HuH-7.5 (cell line): Measurements from ENCODE around the gene TUBB3.

Experiments used
- DNase-seq: peaks from one replicate; pipeline ENCODE4 v3.0.0; 2011; ENCODE audit warnings: low spot score

TUBB3 gene

DNA sequence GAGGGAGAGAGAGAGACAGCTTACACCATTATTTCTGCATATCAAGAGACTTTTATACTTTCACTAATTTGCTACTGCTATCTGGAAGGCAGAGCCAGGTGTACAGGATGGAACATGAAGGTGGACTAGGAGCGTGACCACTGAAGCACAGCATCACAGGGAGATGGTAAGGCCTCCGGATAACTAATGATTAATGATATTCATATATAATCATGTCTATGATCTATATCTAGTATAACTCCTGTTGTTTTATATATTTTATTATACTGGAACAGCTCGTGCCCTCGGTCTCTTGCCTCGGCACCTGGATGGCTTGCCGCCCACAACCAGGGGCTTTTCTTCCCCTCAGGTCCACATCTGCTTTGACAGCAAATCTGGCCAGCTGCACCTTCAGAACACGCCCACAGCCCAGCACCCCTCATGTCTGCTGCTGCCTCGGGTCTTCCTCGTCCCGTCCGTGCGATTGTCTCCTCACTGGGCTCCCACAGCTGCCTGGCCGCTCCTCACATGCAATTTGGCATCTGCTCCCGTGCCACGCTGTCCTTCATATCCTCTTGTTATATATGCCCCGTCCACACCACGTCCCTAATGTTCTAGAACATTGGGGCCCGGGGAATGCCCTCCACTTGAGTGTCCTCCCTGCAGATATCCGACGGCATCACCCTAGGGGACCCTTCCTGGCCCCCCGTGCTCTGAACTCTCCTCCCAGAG, 15.2 kb downstream of the TUBB3 start:
- DNase-seq = no peak

GRCh38 chr16:89944773-89945172, 21.6 kb downstream of the TUBB3 start:
- no peak for DNase-seq

GRCh38 chr16:89945654-89946053, 22.5 kb downstream of the TUBB3 start:
- no peak for DNase-seq

GRCh38 chr16:89946515-89946914, 23.4 kb downstream of the TUBB3 start:
- DNase-seq = no peak

GRCh38 chr16:89949121-89949742, 26.1 kb downstream of the TUBB3 start:
- no peak for DNase-seq

DNA sequence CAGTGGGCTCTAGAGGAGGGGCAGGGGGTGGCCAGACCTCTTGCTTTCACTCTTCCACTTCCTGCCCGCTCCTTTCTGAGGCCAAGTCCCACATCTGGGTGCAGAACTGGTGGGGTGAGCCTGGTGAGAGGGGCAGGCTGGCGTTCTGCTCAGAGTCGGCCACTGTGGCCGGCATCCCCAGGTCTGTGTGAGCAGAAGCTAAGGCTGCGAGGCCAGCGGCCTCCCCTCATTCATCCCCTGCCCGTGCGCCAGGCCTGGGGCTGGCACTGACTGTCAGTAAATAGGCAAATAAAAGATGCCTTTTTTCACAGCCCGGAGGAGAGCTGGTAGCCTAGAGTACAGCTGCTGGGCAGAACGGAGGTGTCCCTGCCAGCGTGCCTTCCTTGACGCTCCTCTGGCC, 26.6 kb downstream of the TUBB3 start:
- no peak for DNase-seq

DNA sequence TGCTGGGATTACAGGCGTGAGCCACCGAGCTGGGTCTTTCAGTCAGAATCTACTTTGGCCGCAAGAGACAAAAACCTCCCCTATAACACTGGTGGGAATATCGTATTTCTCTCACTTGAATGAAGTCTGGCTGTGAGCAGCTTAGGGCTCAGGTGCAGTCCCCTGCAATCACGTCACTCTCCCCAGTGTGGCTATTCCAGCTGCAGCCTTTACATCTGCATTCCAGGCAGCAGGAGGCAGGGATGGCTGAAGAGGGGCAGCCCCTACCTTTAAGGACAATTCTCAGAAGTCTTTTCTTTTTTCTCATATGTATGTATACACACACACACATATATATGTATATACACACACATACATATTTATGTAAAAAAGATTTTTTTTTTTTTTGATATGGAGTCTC, 28.4 kb downstream of the TUBB3 start:
- DNase-seq = no peak

GRCh38 chr16:89952049-89952448, 28.9 kb downstream of the TUBB3 start:
- DNase-seq = no peak

DNA sequence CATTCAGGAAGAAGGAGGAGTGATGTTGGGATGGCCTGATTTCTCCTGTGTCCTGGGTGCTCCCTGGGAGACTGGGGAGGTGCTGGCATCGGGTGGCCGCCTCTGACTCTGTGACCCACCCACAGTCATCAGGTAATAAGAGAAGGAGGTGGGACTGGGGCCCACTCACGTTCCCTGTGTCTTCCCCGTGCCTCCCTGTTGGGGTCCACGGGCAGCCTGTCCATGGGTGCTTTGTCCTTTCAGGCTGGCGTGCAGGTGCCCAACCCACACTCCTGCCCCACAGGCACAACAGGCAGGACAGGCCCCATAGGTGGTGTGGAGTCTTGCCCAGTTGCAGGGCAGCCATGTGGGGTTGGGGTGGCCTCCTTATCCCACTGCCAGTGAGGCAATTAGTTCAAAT, 29.4 kb downstream of the TUBB3 start:
- no peak for DNase-seq

- DNase-seq = no peak
These were observed 30.7 kb downstream of the TUBB3 start for GRCh38 chr16:89953671-89954406.

DNA sequence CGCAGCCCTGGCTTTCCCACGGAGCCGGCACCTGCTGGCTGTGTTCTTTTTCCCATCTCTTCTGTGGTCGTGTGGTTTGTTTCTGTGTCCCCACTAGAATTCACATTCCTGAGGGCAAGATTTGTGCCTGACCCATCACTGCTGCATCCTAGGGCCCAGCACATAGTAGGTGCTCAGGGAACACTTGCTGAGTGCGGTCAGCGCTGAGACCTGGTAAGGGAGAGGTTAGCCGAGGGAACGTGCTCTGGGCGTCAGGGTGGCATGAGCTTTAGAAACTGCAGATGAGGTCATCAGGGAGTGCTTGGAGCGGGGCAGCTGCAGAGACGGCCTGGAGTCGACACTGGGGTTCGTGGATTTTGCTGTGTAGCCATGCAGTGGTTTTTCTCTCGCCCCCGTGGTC, 31.3 kb downstream of the TUBB3 start:
- no peak for DNase-seq

DNA sequence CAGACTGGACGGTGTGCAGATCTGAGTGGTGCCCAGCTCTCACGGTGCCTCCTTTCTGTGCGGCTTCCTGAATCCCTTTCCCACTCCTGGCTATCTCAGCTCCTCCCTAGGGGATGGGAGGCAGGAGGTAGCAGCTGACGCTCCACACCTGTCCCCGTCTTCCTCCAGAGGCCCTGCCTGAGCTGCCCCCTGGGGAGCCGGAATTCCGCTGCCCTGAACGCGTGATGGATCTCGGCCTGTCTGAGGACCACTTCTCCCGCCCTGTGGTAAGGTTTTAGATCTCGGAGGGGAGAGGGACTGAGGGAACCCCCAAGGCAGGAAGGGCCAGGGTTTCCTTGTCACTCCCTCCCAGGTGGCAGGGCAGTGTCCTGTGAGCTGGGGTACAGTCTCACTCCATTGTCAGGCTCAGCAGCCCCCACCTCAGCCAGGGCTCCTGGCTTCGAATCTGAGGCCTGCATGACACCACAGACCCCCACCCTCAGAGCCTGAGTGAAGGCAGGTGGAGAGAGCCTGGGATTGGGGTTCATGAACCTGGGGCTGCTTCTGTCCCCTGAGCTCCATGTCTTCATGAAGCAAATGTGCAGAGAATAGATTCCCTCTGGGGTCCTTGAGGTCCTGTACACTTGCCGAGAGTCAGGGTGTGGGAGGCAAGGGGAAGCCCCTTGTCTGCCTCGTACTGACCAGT, 32.0 kb downstream of the TUBB3 start:
- no peak for DNase-seq

GRCh38 chr16:89956505-89957215, 33.5 kb downstream of the TUBB3 start:
- DNase-seq = no peak

DNA sequence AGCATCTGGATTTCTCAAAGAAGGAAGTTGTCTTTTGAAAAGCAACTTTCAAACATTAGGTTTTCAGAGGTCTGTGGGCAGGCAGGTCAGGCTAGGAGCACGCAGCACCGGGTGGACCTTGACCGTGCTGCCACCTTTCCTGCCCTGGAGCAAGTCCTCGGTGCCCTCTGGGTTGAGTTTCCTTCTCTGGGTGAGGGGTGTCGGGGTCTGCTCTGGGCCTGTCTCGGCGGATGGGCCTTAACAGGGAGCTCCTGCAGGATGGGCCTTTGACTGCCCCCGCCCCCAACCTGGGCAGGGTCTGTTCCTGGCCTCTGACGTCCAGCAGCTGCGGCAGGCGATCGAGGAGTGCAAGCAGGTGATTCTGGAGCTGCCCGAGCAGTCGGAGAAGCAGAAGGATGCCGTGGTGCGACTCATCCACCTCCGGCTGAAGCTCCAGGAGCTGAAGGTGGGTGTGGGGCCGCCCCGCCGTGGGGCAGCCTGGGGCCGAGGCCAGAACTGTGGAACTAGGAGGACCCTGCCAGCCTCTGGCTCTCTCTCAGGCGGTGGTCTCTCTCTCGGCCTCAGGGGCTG, 34.2 kb downstream of the TUBB3 start:
- DNase-seq = no peak

GRCh38 chr16:89958068-89958467, 34.9 kb downstream of the TUBB3 start:
- peak; percentile 64 for DNase-seq

GRCh38 chr16:89958596-89958995, 35.5 kb downstream of the TUBB3 start:
- DNase-seq = no peak

- no peak for DNase-seq
These were observed 37.8 kb downstream of the TUBB3 start for GRCh38 chr16:89960966-89961365.

GRCh38 chr16:89961920-89962319, 38.8 kb downstream of the TUBB3 start:
- no peak for DNase-seq

DNA sequence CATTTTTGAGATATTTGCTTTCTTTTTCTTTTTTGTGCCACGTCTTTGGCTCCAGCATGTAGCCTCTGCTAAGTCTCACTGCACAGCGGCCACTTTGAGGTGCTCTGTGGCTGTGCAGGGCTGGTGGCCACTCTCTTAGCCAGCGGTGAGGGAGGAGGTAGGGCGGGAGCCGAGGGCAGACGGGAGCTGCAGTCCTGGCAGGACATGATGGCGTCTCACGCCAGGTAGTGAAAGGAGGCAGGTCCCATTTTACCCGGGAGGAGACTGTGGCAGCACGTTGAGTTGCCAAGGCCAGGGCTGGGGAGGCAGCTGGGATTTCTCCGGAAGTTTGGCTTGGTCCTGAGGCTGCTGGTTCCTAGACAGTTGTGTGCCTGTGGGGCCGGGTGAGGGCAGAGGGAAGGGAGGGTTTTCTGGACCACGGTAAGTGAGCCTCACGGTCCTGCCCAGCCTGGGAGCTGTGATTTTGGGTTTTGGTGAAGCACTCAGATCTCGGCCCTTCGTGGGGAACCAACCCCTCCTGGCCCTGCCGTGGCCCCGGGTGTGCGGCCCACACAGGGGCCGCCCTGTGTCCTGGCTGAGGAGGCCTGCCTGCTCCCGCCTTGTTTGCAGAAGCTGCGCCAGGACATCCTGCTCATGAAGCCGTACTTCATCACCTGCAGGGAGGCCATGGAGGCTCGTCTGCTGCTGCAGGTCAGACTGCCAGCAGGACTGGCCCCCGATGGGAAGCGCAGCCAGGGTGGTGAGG, 39.8 kb downstream of the TUBB3 start:
- DNase-seq = no peak

DNA sequence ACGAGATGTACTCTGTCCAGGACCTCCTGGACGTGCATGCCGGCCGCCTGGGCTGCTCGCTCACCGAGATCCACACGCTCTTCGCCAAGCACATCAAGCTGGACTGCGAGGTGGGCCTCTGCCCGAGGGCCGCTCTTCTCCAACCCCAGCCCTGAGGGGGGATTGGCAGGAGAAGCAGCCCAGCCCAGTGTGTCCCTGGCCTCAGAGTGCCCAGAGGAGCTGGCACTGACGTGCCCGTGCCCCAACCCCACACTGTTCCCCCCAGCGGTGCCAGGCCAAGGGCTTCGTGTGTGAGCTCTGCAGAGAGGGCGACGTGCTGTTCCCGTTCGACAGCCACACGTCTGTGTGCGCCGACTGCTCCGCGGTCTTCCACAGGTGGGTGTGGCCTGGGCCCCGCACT, 41.1 kb downstream of the TUBB3 start:
- DNase-seq = no peak
